GM18526 (cell line): ENCODE data around the gene CACNA1D.

Experiments
- POLR2A ChIP-seq: IDR thresholded peaks from 3 replicates; pipeline ENCODE4 v1.6.1; 2011; ENCODE audit not compliant: insufficient read length; ENCODE audit errors: extremely low read depth

CACNA1D gene

DNA sequence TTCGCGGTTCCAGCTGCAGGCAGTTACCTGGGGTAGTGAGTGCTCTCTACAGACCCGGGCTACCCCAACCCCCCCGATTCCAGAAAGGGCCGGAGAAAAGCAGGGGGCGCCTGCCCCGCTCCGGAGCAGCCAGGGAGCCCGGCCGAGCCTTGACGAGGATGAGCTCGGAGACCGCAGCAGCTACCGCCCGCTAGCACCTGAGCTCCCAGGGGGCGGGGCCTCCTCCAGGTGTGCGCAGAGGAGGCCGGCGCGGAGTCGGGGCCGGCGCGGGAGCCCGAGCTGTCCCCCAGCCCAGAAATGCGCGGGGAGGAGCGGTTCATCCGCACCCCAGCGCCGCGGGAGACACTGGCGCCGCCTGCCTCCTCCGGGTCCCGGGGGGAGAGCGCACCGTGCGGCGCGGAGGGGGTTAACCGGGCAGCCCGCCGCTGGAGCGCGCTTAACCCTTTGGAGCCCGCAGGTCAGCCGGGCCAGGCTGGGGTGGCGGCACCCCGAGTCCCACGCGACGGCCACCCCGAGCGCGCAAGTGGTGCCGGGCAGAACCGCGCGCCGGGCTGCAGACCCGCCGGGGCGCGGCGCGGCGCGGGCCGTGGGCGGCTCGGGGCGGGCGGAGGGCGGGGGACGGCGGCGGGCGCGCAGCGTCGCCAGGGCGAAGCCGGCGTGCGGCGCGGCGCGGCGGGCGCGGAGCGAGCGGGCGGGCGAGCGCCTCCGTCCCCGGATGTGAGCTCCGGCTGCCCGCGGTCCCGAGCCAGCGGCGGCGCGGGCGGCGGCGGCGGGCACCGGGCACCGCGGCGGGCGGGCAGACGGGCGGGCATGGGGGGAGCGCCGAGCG lies at the start of gene CACNA1D:
Gene CACNA1D, plus strand, starts transcription at position 649 of the 829 bp plus-strand sequence. CDS start 556 bp downstream, outside the sequence.
- TF ChIP-seq POLR2A = no peak

DNA sequence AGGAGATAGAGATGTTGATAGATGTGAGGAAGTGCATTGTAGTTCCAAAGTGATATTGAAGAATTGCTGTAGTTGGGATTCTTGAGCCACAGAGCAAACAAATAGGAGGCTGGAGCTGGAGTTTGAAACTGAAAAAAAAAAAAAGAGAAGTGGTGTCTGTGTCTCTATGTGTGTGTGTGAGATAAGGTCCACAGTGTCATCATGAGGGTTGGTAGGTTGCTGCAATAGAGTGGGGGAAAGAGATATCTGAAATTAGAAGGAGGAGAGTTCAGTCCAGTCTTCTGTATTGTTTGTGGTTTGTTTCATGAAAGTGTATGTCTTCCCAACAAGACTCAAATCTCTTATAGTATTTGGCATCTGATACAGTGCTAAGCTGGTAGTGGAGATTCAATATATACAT lies 37.3 kb upstream of the CACNA1D start:
- no peak for TF ChIP-seq POLR2A

DNA sequence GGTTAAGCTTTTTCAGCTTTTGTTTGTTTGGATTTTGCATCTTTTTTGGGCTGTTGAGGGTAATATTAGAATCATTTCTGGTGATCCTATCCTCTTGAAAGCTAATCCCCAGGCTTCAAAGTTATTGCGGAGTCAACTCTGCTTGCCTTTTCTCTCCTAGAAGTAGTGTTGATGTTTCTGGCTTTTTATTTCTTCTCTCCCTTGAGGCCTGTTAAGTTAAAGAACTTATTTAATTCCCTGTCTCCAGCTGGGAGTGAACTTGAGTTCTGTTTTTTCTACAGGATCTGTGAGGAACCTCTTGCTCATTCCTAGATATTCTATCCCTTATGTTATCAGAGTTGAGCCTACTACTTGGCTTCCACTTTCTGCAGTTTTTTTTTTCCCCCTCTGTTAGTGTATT lies 34.1 kb upstream of the CACNA1D start:
- TF ChIP-seq POLR2A = no peak

DNA sequence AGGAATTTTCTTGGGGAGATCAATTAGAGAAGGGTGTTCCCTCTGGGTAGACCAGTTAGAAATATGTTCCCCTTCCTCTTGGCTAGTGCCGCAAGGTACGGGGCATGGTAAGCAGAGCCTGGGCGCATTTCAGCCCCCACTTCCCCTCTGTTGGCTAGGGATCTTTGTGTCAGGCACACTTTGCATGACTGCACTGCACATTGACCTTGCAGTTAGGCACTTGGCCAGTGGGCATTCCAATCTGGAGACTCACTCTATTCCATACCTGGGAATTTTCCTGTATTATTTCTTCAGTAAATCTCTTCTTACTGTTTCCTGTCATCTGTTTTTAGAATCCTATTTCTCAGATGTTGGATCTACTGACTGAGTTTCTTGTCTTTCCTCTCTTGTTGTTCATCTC lies 30.0 kb upstream of the CACNA1D start:
- TF ChIP-seq POLR2A = no peak

DNA sequence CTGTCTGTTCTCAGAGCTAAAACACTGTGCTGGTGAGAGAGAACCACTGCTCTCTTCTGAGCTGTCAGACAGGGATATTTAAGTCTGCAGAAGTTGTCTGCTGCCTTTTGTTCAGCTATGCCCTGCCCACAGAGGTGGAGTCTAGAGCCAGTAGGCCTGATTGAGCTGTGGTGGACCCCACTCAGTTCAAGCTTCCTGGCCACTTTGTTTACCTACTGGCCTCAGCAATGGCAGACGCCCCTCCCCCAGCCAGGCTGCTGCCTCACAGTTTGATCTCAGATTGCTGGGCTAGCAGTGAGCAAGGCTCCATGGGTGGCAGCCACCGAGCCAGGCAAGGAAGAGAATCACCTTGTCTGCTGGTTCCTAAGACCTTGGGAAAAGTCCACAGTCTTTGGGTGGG lies 21.0 kb upstream of the CACNA1D start:
- TF ChIP-seq POLR2A = no peak

DNA sequence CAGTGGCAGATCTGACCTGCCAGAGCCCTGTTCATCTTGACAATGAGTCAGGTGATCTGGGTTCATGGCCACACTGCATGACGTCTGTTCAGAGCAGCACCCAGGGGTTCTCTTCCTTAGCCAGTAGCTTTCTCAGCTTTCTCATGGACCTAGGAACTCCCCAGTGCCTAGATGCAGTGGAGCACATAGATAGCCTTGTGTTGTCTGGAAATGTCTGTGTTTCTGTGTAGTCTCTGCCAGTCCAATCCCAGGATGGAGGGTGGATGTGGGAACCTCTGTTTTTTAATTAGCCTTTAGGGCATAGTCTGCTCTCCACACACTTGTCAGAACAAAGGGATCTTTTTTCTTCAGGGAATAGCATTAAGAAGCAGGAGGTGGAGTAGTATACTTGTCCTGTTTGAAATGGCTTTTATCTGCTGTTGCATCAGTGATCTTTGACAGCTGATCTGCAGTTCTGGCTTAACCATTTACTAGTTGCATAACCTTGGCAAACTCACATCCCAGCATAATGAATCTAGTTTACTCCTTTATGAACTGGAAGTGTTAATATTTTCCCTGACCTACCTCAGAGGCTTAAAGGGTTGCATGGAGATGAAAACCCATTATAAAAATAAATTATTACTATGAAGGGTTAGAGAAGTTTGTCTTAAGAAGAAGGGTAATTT lies 16.1 kb upstream of the CACNA1D start:
- no peak for TF ChIP-seq POLR2A

DNA sequence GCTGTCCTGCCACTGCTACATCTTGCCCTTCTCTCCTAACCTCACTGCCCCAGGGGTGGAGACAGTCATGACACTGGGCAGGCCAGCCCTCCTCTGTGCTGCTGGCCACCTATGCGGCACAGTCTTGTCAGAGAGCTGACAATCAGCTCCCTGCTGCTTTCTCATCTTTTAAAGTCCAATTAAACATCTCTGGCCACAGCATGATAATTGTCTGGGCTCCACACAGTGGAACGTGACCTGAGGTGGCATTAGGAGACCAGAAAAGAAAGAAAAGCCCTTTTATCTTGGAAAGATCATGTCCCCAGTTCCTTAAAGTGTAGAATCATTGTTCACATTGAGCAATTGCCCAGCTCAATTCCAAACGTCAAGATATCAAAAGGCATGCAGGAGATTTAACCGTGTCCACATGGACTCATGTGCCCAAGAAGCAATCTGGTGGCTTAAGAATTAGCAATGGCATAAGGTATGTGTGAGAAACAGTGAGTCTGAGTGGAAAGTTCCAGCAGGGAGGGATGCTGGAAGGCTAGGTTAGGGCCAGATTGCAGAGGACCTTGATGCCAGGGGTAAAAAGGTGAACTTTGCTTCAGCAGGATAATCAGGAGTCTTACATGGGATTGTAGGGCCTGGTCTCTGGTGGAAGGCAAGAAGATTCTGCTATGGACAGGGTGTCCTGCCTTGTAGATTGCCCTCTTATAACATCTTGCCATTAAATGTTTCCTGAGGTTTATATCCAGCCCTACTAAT lies 15.3 kb upstream of the CACNA1D start:
- no peak for TF ChIP-seq POLR2A

DNA sequence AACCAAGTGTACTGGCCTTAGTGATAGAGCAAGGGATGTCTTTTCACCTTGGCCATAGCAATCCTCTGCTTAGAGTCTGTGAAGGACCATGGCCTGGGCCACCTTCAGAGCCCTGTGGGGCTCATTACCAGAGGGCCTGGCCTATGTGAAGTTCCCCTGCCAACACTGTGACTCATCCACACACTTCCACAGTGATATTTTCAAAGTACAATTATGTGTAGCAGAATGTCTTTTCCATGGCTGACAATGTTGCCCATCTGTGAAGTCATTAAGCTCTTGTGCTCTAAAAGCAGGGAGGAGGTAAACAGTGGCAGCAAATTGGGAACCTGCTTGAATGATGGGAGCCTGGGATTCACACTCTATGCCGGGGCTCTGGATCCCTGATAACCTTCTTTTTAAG lies 12.2 kb upstream of the CACNA1D start:
- TF ChIP-seq POLR2A = no peak

DNA sequence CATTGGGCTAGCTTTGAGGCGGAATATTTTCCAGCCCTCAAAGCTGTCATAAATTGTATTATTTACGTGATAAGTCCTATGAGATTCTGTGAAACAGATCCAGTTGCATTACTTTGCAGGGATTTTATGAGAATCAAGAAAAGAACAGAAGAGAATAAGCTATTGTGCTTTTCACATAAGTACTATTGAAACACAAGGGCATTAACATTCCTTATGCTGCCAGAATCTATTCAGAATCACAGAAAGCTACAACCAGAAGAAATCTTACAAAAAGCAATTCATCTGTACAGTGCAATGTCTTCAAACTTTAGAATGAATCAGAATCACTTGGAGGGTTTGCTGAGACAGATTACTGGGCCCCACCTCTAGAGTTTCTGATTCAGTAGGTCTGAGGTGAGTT lies 10.6 kb upstream of the CACNA1D start:
- no peak for TF ChIP-seq POLR2A

DNA sequence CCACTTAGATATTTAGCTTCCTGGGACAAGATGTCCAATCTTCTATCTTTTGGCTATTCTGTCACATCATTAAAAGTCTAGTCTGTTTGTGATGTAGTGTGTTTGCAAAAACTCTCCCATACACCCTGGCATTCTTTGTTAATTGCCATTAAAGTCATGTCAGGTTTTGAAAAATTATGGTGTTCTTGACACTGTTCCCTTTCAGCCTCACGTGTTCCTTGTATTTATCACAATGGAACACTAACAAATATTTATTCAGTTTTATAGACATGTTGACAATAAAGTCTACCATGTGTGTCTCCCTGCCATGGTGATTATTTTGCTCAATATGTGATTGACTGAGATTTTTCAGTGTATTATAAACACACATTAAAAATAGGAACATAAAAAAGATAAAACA lies 9.4 kb upstream of the CACNA1D start:
- TF ChIP-seq POLR2A = no peak

DNA sequence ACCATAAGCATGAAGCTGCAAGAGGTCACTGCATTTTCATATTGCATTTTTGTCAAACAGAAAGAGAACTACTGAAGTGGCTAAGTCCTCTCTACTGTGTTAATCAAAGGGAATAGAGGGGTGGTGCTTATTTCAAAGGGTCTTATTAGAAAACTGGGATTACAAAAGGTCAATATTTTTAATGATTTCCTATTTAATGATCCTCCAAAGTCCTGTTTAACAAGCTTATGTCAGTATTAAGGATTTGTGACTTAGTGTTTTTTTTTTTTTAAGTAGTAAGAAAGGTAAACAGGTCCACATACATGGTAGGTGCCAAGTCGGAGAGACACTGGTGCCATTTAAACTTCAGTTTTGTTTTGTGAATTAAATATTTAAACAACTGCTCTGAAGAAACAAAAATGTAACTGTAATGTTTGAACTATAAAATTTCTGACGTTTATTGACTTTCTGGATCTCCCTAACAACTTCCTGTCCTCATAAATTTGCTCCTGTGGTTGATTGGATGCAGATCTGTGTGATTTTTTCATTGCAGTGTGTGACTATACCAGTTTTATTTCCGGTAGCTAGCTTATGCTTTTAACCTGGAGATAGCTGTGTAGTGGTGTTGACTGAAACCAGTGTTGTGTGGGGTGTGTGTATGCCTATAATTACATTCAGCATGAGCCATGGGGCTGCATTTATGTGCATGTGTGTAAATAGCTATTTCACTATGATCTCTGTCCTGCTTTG lies 8.6 kb upstream of the CACNA1D start:
- TF ChIP-seq POLR2A = no peak

DNA sequence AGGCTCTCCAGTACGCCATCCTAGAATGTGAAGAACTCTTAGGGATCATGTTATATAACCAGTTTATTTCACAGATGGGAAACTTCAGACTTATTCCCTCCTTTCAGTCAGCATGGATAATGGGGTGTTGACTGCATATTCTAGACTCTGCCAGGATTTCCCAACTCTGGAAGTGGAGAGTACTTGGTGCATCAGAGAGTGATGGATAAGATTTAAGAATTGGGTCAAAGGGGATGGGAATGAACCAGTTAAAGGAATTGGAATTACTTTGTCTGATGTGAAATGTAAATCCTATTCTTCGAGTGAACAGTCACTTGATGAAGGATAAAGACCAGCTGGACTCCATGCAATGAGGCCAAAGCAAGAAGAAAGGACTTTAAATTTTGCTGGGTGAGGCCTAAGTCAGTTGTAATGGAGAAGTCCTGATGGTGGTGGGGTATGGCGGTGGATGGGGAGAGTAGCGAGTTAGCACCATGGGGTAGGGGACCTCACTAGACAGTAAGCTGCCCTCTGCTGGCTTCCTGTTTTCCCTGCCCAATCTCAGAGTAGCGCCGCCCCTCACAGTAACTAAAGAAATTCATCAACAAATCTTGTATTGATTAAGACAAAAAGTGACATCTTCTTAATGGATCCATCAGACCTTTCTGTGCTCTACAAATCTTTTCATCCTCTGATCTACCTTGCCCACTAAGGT lies 7.3 kb upstream of the CACNA1D start:
- TF ChIP-seq POLR2A = no peak

DNA sequence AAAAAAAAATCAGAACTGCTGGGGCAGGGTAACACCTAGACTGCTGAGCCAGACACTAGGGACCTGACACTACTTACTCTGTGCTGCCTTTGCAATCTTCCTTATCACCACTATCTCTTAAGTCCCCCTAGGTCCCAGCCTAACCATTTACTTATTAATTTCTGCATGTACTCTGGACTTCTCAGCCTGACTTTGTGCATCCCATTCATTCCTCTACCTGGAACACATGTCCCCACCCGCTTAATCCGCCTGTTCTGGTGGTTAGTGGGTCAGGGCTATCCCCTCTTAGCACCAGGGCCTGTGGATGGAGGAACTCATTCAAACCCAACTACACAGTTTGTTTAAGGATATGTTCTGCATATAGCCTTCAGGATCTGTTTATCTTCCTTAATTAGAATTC lies 5.0 kb upstream of the CACNA1D start:
- TF ChIP-seq POLR2A = no peak

DNA sequence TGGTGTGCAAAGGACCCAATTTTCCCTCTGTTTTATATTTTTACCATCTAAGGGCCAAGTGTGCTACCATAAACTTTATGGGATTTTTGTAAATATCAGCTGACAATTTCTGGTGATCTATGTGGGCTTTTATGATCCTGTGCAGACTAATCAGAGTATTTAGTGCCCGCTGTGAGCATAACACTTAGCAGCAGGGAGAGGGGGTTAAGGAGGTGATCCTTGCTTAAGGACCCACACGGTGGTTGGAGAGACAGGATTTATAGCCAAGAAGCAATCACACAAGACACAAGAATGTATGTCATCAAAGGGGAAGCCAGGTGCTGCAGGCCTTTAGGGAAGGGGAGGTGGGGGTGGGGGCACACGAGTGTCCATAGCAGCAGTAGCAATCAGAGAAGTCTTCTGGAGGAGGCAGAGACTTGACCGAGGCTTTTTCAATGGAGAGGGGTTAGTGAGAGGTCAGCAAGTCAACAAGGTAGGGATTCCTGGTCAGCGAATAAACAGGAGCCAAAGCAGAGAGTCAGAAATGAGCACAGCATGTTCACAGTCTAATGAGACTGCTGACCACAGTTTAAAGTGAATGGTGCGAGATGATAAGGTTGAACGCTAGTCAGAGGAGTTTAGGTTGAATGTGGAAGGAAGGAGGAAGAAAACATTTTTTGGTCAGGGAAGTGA lies 4.5 kb upstream of the CACNA1D start:
- TF ChIP-seq POLR2A = no peak
